Daoy (cell line): Measurements from ENCODE around the gene SULT2B1. TPM values are rescaled to one million over a fixed set of nuclear protein-coding genes. Genes with fewer than 3 reads are reported as not detected.
A peak's percentile ranks its signal among the peaks of the same experiment; 100 is the strongest.
"Not testable (repeated sequence)": the region's sequence is repeated elsewhere in the genome, so short reads cannot be mapped to it uniquely, and the experiment has no call there.

Source experiments
- DNase-seq: peaks from one replicate; pipeline ENCODE4 v3.0.0-alpha.2; 2015; ENCODE audit warnings: low read depth
- total RNA-seq: library from RNA; depleted of rRNA; stranded (reverse); fragments of >200 nt; shearing (Covaris generic); gene quantifications from 2 replicates; pipeline ENCODE4 v1.2.3, GENCODE V29; 2014; rRNA removed

SULT2B1 gene
- total RNA-seq: not detected in 2 replicates

DNA sequence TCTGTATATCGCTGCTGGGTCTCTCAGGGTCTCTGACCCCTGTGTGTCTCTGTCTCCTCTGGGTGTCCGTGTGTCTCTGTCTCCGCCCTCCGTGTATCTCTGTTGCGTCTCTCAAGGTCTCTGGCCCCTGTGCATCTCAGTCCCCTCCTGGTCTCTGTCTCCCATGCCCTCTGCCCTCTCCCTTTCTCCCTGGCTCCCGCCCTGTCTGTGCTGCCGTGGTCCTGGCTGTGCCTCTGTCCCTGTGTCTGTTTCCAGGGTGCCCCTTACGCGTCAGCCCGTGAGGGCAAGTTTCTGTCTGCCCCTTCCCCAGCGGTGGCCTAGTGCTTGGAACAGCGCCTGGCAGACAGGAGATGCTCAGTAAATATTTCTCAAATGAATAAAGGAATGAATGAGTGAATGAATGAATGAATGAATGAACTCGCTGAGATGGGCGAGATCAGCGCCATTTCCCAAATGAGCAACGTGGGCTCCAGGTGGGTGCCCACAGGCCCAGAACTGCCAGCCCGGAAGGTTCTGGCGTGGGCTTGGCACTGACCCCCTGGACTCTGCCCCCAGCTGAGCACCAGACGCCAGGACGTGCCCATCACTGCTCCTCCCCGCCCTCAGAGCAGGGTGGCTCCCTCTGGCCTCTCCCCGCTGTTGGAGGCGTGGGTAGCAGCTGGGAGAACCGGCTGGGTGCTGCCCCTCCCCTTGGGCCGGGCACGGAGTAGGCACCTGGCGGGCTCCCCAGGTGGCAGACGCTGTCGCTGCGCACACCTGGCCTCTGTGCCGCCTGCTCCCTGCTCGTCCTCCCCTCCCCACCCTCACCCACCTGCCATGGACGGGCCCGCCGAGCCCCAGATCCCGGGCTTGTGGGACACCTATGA lies at the start of gene SULT2B1:
Gene SULT2B1 (plus strand): TSS at position 736 of the 866 bp plus-strand sequence. CDS start 81 bp downstream, at position 817.
- no peak for DNase-seq

DNA sequence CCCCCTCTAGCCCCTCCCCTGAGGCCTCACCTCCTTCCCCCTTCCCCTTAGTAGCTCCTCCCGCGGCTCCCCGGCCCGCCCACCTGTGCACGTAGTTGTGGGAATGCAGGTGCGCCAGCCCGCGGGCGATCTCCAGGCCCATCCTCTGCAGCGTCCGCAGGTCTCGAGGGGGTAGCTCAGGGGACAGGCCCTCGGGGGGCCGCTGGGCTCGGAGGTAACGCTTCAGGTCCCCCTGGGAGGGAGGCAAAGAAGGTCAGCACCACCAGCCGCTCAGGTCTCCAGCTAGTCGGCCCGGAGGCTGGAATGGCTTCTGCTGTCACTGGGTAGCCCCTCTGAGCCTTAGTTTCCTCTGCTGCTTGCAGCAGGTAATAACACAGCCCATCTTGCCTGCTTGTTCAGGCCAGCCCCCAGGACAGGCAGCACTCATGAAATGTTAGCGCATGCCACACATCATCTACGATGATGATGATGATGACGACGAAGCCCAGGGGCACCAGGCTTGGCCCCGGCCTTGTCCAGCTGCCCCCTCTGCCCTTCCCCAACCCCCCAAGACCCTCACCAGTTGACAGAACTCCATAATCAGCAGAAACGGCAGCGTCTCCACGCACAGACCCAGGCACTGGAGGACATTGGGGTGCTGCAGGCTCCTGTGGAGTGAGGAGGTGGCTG lies 49.5 kb upstream of the SULT2B1 start:
- no peak for DNase-seq

DNA sequence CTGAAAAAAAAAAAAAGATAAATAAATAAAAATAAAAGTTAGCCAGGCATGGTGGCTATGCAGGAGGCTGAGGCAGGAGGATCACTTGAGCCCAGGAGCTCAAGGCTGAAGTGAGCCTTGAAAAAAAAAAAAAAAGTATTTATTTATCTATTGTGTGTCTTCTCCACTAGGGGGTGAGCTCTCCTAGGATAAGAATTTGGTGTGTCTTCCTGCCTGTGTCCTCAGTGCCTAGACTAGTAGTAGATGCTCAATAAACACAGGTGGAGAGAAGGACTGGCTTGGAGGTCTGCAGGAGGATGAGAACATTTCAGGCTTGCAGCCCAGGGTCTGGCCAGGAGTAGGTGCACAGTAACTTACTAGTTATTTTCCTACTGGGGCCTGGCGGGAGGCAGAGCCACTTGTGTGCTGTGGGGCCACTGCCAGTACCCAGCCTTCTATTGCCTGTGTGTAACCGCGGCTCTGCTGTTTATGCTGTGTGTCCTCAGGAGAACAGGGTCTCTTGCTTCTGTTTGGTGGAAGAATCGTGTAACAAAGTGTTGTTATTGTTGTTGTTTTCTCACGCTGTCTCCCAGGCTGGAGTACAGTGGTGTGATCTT lies 45.7 kb upstream of the SULT2B1 start:
- no peak for DNase-seq

DNA sequence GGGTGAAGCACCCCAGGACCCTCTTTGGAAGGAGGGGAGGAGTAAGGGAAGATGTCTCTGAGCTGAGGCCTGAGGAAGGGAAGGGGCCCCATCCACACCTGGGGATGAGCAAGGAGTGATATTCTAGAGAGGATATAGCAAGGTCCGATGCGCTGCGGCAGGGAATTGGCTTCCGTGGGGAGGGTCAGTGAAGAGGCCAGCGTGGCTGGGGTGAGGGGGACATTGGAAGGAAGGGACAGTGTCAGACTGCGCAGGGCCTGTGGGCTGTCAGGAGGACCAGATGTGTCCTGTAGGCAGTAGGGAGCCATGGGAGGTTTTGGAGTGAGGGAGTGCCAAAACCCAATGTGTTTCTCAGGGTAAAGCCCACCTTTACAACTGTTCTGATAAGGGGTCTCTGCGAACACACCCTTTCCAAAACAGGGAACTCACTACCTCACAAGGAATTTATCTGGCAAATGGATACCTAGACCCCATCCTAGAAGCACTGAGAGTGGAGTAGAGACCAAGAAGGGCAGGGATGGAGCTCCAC lies 44.0 kb upstream of the SULT2B1 start:
- DNase-seq: no peak

DNA sequence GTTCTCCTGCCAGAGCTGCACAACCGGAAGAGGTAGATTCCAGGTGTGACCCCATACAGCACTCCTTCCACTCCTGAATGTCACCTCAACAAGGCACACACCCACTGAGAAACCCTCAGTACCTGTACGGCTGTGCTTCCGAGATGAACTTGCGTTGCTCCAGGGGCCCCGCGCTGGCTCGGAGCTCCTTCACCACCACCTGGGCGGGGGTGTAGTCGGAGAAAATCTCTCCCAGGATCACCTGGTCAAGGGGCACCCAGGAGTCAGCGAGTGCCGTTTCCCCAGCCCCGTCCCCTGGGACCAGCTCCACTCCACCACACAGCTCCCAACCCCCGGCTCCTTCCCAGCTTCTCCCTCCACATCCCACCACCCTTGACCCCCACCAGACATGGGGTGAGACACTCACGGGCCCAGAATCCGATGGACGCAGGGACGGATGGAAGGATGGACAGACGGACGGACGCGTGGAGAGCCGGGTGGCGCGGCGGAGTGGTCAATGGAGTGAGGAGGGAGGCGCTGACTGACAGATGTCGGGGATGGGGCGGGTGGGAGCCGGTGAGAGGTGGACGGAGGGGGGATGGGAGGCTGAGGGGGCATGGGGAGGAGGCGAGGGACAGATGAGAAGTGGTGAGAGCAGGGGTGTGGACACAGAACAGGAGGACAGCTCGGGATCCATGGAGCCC lies 43.1 kb upstream of the SULT2B1 start:
- DNase-seq: no peak

DNA sequence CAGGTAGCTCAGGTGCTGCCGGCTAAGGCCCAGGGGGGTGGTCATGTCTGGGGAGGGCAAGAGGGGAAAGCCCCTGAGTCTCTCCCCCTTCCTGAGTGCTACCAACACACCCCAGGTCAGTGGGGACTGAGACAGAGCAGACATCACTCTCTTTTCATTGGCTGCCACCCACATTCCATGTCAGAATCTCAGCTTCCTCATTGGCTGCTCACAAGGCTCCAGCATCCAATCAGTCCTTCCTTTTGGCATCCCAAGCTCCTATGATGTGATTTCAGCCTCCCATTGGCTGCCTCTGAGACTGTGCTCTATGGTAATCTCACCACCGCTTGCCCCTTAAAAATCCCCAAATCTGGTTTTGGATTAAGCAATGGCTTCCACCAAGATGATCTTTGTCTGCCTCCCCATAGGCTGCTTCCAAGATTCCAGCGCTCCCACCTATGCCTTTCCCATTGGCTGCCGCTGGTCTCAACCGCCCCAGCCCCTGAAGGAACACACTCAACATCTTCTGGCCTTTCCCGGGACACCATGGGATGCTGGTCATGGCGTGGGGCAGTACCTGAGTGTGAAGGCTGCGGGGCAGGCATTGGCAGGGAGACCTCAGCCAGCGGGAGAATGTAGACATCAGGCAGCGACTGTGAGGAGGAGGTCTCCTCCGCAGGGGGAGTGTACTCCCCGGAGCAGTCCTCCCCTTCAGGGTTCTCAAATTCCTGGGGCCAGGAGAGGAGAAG lies 42.3 kb upstream of the SULT2B1 start:
- DNase-seq: no peak

DNA sequence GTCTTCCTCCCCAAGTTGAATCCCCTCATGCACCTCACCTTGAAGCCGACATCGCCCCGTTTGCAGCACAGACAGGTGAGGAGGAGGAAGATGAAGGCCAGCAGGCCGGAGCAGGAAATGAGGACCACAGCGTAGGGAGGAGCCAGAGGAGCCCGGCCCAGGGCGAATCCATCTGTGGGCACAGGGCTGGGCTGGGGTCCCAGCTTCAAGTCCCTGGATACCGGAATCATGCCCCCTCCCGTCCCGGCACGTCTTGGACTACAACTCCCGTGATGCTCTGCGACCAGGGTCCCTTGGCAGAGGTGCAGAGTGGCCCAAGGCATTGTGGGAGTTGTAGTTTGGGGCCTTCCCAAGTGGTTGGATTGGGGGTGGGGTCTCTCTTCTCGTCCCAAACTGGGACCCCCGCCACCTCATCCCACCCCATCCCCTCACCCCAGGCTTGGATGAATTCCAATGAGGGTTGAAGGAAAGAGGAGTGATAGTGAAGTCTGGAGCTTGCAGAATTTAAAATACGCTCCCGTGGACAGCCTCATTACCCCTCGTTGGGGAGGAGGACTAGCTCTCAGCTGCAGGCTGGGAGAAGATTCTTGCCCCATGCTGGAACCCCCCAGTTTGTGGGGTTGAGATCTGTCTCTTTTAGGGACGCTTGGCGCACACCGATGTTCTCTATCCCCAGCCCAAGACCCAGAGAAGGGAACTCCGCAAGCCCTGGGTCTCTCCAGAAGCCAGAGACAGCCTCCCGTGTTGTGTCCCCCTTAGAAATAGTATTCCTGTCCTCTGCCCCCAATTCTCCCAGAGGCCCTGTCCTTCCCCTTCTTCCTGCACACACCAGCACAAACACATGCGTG lies 41.3 kb upstream of the SULT2B1 start:
- DNase-seq: peak; percentile 72

DNA sequence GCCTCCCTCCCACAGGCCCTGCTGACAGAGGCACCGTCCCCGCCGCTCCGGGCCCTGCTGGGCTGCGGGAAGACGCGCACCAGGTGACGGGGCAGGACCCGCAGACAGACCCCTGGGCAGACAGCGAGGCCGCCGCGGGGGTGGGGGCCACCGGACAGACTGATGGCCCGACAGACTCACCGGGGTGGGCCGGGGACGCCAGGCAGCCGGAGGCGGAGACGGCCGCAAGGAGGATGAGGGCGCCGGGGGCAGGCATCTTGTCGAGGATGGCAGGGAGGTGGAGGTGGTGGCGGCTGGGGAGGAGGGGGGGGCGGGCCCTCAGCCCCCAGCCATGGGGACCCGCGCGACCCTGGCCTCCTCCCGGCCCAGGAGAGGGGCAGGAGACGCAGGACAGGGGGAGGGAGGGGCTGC lies 40.6 kb upstream of the SULT2B1 start:
- no peak for DNase-seq

DNA sequence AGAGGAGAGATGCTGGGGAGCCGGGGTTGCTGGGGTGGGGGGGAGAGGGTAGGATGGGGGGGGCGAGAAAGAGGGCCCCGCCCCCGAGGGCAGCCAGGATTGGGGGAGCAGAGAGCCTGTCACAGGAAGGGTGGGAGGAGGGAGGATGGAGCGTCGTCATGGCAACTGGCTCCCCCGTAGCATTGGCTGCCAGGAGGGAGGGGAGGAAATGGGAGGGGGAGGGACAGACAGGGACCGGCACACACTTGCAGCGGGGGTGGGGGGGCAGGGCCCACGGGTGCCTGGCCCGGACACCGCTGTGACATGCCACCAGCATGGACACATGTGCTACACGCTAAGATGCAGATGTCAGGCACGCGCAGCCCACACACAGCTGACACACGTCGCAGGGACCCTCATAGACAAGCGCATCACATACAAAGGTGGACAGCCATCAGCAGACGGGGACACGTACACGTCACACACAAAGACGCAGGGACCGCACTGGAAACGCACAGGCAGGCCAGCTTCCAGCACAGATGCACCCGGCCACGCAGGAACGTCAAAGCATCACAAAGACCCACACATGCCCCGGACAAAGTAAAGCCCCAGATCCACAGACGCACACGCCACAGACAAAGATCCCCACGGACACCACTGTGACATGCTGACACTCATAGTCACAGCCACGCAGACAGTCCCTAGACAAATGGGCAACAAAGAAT lies 40.0 kb upstream of the SULT2B1 start, which contains the start of gene LMTK3:
Gene LMTK3 (minus strand): TSS at position 36 of the 704 bp plus-strand sequence. CDS start 259 bp downstream, outside the sequence.
- peak; percentile 85 for DNase-seq

DNA sequence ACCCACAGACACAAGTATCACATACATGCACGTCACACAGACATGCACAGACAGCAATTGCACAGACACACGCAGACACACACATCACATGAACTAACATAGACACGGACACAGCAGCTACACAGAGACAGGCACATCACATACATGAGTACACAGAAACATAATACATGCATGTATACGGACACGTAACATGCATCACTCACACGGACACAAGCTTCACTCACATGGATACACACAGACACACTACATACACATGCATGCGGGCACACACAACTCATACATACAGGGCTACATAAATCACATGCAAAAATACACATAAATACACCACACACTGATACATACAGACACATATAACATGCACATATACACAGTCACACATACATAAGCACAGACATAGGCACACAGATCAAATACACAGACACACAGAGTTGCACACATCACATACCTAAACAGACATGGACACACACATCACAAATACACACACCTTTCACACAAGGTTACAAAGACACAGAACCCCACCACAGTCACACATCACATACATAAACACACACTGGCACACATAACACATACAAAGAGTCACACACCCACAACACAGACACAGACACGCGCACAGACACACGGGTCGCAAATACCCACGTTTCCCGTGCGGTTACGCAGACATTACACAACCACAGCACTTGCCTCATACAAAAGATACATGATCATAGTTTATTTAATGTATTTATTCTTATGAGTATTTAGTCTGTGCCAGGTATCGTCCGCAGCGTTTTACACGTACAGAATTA lies 39.3 kb upstream of the SULT2B1 start:
- no peak for DNase-seq

DNA sequence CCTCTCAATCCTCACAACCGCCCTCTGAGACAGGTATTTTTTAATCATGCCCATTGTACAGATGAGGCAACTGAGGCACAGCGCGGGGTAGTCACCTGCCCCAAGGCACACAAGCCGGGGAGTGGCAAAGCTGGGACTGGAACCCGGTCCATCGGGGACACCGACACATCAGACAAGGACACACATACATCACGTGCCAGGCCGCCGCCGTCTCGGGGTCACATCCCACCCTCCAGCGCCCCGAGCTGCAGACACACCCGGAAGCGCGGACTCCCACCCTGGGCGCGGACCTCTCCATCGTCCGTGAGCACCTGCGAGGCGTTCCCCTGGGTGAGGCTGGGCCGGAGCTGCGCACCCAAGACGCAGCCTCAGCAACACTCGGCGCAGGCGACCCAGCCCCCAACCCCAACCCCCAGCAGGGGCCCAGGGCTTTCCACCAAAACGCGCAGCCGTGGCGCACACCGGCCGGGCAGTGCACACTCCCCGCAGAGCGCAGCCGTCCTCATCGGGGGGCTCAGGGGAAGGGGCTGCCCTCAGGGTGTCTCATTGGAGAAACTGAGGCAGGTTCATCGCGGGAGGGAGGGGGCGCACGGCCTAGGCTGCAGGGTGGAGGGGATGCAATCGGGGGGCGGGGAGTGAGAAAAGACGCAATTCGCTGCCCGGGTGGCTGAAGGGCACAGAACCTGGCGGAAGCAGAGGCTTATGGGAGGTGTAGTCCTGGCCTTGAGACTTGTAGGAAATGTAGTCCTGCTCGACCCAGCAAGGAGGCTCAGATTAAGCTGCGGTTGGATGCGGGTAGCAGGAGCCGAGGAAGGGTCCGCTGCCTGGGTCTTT lies 38.5 kb upstream of the SULT2B1 start:
- DNase-seq: peak; percentile 79

DNA sequence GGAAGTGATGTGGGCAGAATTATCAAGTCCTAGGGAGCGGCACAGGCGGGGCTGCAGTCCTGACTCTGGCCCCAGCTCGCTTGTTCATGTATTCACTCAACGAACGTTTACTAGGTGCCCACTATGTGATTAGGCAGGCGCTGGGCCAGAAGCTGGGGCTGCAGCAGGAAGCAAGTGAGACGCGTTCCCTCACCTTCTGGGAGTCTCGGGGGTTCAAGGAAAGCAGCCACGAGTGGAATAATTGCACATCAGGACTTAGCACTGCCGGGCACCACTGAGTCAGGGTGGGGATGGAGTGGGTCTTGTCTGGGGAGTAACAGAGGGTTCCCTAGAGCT lies 37.9 kb upstream of the SULT2B1 start:
- DNase-seq: no peak

DNA sequence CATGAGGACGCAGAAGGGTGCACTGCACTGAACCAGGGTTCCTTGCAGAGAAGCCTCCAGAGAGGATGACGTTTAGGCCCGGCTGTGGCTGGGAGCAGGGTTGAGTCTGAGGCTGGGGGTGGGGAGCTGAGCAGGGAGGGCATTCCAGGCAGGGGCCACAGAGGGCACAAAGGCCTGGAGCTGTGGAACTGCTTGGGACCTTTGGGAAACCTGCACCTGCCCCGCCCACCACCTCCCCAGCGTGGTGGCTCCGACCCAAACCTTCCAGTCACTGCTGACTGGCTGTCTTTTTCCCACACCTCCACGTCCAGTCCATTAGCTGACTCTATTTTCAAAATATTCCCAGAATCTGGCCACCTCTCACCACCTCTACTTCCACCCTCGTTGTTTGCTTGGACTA lies 35.4 kb upstream of the SULT2B1 start:
- DNase-seq: no peak

DNA sequence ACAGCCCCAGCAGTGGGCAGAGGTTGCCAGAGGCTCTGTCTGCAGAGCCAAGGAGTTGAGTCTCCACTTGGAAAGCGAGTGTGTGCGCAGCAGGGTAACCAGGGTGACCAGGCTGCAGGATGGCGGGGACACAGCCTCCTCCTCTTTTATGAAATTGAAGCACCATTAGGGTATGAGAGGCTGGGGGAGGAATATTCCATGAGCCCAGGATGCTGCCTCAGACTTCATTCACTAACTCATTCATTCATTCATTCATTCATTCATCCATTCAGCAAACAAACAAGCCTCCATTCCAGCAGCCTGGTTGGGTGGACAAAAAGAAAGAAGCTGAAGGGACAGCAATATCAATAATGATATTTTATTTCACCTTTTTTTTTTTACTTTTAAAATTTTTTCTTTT lies 33.8 kb upstream of the SULT2B1 start:
- no peak for DNase-seq

DNA sequence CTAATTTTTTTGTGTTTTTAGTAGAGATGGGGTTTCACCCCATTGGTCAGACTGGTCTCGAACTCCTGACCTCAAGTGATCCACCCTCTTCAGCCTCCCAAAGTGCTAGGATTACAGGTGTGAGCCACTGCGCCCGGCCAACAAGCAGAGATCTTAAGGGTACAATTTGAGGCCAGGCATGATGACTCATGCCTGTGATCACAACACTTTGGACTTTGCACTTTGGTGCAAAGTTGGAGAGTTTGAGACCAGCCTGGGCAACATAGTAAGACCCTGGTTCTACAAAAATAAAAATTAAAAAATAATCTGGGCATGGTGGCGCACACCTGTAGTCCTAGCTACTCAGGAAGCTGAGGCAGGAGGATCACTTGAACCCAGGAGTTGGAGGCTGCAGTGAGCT lies 32.5 kb upstream of the SULT2B1 start:
- not testable (repeated sequence) for DNase-seq

DNA sequence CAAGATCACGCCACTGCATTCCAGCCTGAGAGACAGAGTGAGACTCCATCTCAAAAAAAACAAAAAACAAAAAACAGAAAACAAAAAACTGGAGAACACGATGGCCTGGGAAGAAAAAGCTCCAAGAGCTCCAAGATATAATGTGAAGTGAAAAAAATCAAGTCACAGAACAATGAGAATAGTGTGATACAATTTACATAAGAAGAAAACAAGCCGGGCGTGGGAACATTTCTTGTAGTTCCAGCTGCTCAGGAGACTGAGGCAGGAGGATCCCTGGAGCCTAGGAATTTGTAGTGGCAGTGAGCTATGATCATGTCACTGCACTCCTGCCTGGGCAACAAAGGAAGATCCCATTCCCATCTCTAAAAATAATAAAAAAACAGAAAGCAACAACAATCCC lies 31.8 kb upstream of the SULT2B1 start:
- DNase-seq: no peak

DNA sequence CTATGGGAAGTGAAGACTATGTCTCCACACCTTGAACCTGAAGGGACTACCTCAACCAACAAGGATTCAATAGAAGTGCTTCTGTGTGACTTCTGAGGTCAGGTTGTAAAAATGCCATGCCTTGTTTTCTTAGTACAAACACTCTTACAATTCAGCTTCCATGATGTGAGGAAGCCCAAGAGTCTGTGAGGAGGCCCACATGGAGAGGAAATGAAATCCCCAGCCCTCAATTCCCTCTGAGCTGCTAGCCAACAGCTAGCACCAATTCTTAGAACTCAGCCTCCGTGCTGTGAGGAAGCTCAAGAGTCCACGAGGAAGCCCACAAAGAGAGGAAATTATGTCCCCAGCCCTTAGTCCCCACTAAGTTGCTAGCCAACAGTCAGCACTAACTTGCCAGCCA lies 27.8 kb upstream of the SULT2B1 start:
- no peak for DNase-seq

DNA sequence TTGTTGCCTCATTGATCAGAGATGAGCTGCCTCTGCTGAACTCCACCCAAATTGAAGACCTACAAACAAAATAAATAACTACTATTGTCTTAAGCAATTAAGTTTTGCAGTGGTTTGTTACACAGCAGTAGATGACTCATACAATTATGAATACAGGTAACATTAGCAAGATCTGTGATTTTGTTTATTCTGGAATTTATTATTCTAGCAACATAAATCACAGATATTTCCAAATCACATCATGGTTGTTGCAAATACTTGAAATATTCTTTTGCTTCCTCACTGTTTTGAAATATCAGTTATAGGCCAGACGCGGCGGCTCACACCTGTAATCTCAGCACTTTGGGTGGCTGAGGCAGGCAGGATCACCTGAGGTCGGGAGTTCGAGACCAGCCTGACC lies 27.2 kb upstream of the SULT2B1 start:
- no peak for DNase-seq
